Prostate gland (tissue), 2 donors: ENCODE data around the gene ANKRD6.

Experiments used
- POLR2A ChIP-seq: fragments of 450-650 bp; IDR thresholded peaks from one replicate; pipeline ENCODE4 v1.6.1; 2016; ENCODE audit warnings: antibody characterized with exemption, mild to moderate bottlenecking
- POLR2AphosphoS5 ChIP-seq: sonication (generic); formaldehyde crosslinking; IDR thresholded peaks from one replicate; pipeline ENCODE4 v1.6.1; 2017; ENCODE audit warnings: antibody characterized with exemption
- TF ChIP-seq, protein P1 (sequence below), 4 experiments: fragments of 200-600 bp in 2 of 4; fragments of 450-650 bp in 2 of 4; sonication (generic) in 2 of 4; IDR thresholded peaks; 1 replicate in 3 of 4; 2 replicates in 1 of 4; pipeline ENCODE4 v1.5.1; 2016 to 2019; ENCODE audit warnings: antibody characterized with exemption in 4 of 4, mild to moderate bottlenecking in 2 of 4, moderate library complexity in 2 of 4

- TF ChIP-seq, protein P1, sequence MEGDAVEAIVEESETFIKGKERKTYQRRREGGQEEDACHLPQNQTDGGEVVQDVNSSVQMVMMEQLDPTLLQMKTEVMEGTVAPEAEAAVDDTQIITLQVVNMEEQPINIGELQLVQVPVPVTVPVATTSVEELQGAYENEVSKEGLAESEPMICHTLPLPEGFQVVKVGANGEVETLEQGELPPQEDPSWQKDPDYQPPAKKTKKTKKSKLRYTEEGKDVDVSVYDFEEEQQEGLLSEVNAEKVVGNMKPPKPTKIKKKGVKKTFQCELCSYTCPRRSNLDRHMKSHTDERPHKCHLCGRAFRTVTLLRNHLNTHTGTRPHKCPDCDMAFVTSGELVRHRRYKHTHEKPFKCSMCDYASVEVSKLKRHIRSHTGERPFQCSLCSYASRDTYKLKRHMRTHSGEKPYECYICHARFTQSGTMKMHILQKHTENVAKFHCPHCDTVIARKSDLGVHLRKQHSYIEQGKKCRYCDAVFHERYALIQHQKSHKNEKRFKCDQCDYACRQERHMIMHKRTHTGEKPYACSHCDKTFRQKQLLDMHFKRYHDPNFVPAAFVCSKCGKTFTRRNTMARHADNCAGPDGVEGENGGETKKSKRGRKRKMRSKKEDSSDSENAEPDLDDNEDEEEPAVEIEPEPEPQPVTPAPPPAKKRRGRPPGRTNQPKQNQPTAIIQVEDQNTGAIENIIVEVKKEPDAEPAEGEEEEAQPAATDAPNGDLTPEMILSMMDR (IDR thresholded peaks at IDR 0.05) = no peak
- TF ChIP-seq POLR2A = no peak
- TF ChIP-seq POLR2AphosphoS5 = no peak
These were observed 2.0 kb downstream of the ANKRD6 start for GRCh38 chr6:89434954-89435353.
